CD4-positive, alpha-beta T cell treated with Interleukin-17A for 1 hour (primary cell): ENCODE measurements around the gene KLHL41.
"Not testable (repeated sequence)": the region's sequence is repeated elsewhere in the genome, so short reads cannot be mapped to it uniquely, and the experiment has no call there.

Source experiments
- DNase-seq: peaks from one replicate; pipeline ENCODE4 v3.0.0-alpha.2; 2020

The KLHL41 gene

GRCh38 chr2:169510496-169510895, 994 bp downstream of the KLHL41 start:
- no peak for DNase-seq

GRCh38 chr2:169511818-169512217, 2.3 kb downstream of the KLHL41 start:
- DNase-seq: no peak

GRCh38 chr2:169512525-169512924, 3.0 kb downstream of the KLHL41 start:
- no peak for DNase-seq

GRCh38 chr2:169513094-169513493, 3.6 kb downstream of the KLHL41 start:
- no peak for DNase-seq

DNA sequence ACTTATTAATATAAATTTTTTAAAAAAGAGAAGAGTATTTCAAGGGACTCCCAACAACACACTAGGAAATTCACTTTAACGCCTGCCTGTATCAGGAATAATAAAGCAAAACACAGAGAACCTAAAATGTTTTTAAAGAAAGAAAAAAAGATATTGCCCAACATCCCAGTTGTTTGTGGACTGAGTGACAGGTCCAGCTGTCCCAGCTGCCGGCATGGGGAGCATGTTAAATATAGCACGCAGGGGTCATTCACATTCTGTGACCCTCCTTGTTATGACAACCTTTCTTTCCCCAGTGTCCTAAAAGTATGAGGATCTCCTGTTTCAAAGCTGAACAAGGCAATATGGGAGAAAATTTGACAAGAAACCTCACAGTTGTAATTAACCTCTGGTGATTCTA, 4.4 kb downstream of the KLHL41 start:
- no peak for DNase-seq

DNA sequence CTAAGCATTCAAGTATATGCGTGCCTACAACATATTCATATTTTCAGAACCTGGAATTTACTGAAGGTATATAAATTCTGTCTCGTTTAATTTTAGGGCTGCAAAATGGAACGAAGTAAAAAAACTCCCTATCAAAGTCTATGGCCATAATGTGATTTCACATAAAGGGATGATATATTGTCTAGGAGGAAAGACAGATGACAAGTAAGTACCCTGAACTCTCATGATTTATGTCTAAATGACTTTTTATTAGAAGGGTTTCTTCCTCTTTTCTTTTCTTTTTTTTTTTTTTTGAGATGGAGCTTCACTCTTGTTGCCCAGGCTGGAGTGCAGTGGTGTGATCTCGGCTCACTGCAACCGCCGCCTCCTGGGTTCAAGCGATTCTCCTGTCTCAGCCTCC, 5.3 kb downstream of the KLHL41 start:
- DNase-seq: not testable (repeated sequence)

DNA sequence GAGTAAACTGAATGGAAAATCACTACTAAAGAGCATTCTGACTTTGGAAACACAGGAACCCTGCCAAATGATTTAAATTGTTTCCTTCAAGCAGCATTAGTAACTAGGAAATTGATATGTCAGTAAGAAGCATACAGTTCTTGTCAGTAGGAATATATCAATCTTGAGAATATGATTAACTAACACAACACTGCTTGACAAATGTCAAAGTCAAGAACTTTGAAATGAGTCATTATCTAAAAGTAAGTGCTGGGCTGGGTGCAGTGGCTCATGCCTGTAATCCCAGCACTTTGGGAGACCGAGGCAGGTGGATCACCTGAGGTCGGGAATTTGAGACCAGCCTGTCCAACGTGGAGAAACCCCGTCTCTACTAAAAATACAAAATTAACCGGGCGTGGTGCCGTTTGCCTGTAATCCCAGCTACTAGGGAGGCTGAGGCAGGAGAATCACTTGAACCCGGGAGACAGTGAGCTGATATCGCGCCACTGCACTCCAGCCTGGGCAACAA, 7.0 kb downstream of the KLHL41 start:
- DNase-seq: not testable (repeated sequence)

- no peak for DNase-seq
Measured at GRCh38 chr2:169520896-169521295, 11.4 kb downstream of the KLHL41 start.

DNA sequence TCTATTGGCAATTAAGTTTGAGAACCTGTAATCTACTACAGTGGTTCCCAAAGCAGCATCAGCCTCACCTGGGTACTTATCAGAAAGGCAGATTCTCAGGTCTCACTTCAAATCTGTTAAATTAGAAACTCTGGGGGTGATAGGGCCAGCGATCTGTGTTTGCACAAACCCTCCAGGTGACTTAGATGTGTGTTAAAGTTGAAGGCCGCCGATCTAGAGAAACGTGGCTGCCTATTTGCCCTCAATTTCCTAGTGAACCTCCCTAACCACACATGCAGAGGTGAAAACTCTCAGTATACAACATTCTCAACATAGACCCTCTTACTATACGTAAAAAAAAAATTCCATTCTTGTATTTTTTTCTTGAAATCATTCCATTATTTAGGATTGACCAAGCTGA, 14.2 kb downstream of the KLHL41 start:
- no peak for DNase-seq

DNA sequence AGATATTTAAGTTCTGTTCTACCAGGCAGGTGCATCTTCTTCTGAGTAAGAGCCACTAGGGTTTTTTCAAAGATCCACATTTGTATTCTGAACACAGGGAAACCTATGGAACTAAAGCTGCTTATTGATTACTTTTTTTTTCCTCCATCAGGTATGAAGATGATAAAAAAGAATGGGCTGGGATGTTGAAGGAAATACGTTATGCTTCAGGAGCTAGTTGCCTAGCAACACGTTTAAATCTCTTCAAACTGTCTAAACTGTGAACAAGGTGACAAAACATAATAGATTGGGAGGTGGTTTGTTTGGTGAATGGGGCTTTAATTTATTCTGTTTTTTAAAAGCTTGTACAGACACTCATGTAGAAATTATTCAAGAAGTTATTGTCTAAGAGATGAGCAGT, 15.9 kb downstream of the KLHL41 start:
- DNase-seq: no peak

- DNase-seq: no peak
Measured at GRCh38 chr2:169526451-169526850, 16.9 kb downstream of the KLHL41 start.

DNA sequence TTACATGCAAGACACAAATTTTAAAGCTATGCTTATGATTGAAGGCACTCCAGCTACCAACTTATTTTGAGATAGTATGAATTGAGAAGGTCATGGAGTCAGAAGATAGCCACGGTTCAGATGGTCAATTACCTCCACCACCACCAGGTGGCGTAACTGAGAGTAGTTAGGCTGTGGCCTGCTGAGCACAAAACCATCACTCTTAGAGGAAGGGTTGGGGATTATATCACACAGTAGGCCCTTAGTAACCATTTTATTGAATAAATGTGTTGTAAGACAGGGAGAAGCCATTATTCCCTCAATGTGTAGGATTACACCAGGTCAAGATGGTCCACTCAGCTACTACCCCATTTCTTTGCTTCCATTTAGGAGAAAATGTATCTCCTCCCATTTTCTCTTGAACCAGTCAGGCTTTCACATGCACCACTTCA, 18.8 kb downstream of the KLHL41 start:
- peak; percentile 73 for DNase-seq

GRCh38 chr2:169539460-169539859, 30.0 kb downstream of the KLHL41 start:
- DNase-seq: not testable (repeated sequence)

- no peak for DNase-seq
Measured at GRCh38 chr2:169540146-169540545, 30.6 kb downstream of the KLHL41 start.

GRCh38 chr2:169542433-169542832, 32.9 kb downstream of the KLHL41 start:
- no peak for DNase-seq

GRCh38 chr2:169546756-169547155, 37.3 kb downstream of the KLHL41 start:
- no peak for DNase-seq

GRCh38 chr2:169561364-169561763, 51.9 kb downstream of the KLHL41 start:
- DNase-seq: no peak

DNA sequence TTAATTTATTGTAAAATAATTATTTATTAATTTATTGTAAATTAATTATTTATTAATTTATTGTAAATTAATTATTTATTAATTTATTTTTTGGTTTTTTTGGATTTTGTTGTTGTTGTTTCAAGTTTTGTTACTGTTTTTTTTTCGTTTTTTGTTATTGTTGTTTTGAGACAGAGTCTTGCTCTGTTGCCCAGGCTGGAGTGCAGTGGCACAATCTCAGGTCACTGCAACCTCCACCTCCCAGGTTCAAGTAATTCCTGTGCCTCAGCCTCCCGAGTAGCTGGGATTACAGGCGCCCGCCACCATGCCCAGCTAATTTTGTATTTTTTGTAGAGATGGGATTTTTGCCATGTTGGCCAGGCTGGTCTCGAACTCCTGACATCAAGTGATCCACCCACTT, 52.6 kb downstream of the KLHL41 start:
- DNase-seq: not testable (repeated sequence)

DNA sequence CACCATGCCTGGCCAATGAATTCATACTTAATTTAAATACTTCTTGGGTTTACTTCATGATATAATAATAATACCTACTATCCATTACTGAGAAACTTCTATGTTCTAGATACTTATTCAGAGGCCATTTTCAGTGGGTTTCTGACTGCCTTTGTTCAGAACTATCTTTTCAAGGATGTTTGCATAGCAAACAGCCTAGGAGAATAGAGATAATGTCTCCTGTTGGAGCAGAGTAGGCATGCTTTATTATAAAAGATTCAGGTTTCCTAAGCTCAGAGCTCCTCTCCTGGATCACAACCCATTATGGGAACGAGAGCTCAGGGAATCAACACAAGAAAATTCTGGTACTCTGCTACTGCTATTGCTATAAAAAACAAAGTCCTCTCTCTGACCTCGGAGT, 53.0 kb downstream of the KLHL41 start:
- no peak for DNase-seq

DNA sequence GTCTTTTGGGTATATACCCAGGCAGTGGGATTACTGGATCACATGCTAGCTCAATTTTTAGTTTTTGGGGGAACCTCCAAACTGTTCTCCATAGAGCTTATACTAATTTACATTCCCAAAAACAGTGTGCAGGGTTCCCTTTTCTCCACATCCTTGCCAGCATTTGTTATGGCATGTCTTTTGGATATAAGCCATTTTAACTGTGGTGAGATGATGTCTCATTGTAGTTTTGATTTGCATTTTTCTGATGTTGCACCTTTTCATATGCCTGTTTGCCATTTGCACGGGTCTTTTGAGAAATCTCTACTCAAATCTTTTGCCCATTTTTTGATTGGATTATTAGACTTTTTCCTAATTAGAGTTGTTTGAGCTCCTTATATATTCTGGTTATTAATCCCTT, 56.2 kb downstream of the KLHL41 start:
- DNase-seq: no peak

- DNase-seq: no peak
Measured at GRCh38 chr2:169569948-169570347, 60.4 kb downstream of the KLHL41 start.

DNA sequence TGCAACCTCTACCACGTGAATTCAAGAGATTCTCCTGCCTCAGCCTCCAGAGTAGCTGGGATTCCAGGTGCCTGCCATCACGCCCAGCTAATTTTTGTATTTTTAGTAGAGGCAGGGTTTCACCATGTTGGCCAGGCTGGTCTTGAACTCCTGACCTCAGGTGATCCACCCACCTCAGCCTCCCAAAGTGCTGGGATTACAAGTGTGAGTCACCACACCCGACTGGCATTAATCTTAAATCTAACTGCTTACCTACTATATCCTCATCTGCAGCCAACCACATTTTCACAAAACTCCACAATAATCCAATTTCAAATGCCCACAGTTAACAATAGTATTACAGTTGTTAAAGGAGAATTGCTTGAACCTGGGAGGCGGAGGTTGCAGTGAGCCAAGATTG, 61.2 kb downstream of the KLHL41 start:
- not testable (repeated sequence) for DNase-seq

GRCh38 chr2:169571571-169571970, 62.1 kb downstream of the KLHL41 start:
- no peak for DNase-seq

DNA sequence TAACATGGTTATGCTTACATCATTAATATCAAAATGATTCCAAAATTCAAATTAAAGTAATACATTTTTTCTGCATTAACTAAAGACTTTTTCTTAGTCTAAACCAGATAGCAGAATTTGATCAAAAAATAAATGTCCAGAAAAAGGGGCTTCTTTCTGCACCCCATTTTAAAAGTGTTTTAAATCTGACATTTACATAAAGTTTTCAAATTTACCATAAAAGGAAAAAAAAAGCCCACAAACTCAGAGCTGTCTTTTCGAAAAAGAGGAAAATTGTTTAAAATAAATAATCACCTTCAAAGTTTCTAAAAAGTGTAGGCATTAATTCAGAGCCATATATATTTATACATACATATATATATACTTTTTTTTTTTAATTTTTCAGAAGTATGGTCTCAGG, 62.7 kb downstream of the KLHL41 start:
- no peak for DNase-seq

- DNase-seq: no peak
Measured at GRCh38 chr2:169572821-169573159, 63.3 kb downstream of the KLHL41 start.
